Measurements from ENCODE around the gene CGB7. TPM values are rescaled to one million over a fixed set of nuclear protein-coding genes. Genes with fewer than 3 reads are reported as not detected.

CGB7 gene
- total and polyA plus RNA-seq, 2 of the 13 experiments (the other 11 are each of a cell fraction or from before 2014, with no cell fraction given): 0.07 TPM; not detected in 1

DNA sequence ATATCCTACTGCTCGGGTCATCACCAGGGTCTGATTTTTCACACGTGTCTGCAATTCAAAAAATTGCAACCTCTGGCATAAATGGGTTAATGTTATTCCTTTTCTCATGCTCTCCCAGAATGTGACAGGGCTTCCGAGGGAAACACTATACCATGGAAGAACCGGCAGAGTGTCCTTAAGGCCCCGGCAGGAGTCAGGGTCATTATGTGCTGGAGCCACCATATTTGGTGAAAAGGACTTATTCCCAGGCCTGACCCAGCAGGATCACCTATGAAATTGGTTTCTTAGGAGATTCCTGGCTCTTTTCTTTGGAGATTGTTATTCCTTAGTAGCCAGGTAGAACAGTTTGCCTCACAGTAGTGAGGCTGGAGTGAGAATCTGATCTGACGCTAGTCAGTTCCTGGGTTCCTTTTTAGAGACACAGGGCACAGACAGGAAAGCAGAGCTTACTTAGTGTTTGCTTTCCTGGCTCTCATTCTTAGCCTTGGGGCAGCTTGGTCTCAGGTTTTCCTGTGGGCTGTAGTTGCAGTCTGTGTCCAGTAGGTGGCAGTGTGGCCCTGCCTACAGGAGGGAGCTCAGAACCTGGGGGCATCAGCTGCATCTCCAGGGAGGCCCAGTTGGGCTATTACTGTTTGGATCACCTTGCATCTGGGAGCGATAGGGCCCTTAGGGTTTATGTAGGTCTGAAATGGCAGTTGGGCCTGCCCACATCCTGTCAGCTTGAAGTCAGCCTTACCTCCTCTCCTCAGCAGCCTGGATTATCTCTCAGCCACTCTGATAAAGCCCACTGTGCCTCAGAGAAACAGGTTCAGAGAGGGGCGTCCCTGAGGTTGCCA is 40.1 kb upstream of the CGB7 start (continued):
- TF ChIP-seq SOX6 (IDR thresholded peaks at IDR 0.05): no peak
- TF ChIP-seq SOX6 (CRISPR knock-in tag; IDR thresholded peaks at IDR 0.05): no peak
- TF ChIP-seq, protein P1, sequence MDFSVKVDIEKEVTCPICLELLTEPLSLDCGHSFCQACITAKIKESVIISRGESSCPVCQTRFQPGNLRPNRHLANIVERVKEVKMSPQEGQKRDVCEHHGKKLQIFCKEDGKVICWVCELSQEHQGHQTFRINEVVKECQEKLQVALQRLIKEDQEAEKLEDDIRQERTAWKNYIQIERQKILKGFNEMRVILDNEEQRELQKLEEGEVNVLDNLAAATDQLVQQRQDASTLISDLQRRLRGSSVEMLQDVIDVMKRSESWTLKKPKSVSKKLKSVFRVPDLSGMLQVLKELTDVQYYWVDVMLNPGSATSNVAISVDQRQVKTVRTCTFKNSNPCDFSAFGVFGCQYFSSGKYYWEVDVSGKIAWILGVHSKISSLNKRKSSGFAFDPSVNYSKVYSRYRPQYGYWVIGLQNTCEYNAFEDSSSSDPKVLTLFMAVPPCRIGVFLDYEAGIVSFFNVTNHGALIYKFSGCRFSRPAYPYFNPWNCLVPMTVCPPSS (IDR thresholded peaks at IDR 0.05): no peak
- no peak for TF ChIP-seq ZNF382 (CRISPR knock-in tag; IDR thresholded peaks at IDR 0.05; ENCODE audit: borderline replicate concordance)
- no peak for TF ChIP-seq HDAC2 (CRISPR knock-in tag; IDR thresholded peaks at IDR 0.05)
- peak; percentile 68 for TF ChIP-seq SMC3 (IDR thresholded peaks at IDR 0.05; ENCODE audit: low read length)
- TF ChIP-seq, protein P2, sequence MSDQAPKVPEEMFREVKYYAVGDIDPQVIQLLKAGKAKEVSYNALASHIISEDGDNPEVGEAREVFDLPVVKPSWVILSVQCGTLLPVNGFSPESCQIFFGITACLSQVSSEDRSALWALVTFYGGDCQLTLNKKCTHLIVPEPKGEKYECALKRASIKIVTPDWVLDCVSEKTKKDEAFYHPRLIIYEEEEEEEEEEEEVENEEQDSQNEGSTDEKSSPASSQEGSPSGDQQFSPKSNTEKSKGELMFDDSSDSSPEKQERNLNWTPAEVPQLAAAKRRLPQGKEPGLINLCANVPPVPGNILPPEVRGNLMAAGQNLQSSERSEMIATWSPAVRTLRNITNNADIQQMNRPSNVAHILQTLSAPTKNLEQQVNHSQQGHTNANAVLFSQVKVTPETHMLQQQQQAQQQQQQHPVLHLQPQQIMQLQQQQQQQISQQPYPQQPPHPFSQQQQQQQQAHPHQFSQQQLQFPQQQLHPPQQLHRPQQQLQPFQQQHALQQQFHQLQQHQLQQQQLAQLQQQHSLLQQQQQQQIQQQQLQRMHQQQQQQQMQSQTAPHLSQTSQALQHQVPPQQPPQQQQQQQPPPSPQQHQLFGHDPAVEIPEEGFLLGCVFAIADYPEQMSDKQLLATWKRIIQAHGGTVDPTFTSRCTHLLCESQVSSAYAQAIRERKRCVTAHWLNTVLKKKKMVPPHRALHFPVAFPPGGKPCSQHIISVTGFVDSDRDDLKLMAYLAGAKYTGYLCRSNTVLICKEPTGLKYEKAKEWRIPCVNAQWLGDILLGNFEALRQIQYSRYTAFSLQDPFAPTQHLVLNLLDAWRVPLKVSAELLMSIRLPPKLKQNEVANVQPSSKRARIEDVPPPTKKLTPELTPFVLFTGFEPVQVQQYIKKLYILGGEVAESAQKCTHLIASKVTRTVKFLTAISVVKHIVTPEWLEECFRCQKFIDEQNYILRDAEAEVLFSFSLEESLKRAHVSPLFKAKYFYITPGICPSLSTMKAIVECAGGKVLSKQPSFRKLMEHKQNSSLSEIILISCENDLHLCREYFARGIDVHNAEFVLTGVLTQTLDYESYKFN (CRISPR knock-in tag; conservative IDR thresholded peaks at IDR 0.05): no peak
- TF ChIP-seq ZNF138 (CRISPR knock-in tag; IDR thresholded peaks at IDR 0.05; ENCODE audit: low read depth): no peak
- TF ChIP-seq ISL2 (CRISPR knock-in tag; IDR thresholded peaks at IDR 0.05): no peak
- TF ChIP-seq PITX1 (CRISPR knock-in tag; IDR thresholded peaks at IDR 0.05): no peak
- TF ChIP-seq ZFP90 (CRISPR knock-in tag; IDR thresholded peaks at IDR 0.05; ENCODE audit: borderline replicate concordance): 0 out of 2 replicates have a peak, but pooled peaks have one; percentile 33
- no peak for TF ChIP-seq REPIN1 (CRISPR knock-in tag; IDR thresholded peaks at IDR 0.05; ENCODE audit: borderline replicate concordance, low read depth)
- no peak for TF ChIP-seq PPARG (CRISPR knock-in tag; conservative IDR thresholded peaks at IDR 0.05)
- TF ChIP-seq ZKSCAN5 (CRISPR knock-in tag; IDR thresholded peaks at IDR 0.05): no peak
- TF ChIP-seq ZNF598 (CRISPR knock-in tag; IDR thresholded peaks at IDR 0.05; ENCODE audit: borderline replicate concordance): no peak
- no peak for TF ChIP-seq ZNF430 (CRISPR knock-in tag; IDR thresholded peaks at IDR 0.05)
- TF ChIP-seq, protein P3, sequence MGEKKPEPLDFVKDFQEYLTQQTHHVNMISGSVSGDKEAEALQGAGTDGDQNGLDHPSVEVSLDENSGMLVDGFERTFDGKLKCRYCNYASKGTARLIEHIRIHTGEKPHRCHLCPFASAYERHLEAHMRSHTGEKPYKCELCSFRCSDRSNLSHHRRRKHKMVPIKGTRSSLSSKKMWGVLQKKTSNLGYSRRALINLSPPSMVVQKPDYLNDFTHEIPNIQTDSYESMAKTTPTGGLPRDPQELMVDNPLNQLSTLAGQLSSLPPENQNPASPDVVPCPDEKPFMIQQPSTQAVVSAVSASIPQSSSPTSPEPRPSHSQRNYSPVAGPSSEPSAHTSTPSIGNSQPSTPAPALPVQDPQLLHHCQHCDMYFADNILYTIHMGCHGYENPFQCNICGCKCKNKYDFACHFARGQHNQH (CRISPR knock-in tag; IDR thresholded peaks at IDR 0.05): no peak
- TF ChIP-seq RARG (CRISPR knock-in tag; IDR thresholded peaks at IDR 0.05; ENCODE audit: low read depth): no peak
- no peak for TF ChIP-seq POGZ (CRISPR knock-in tag; IDR thresholded peaks at IDR 0.05)
- TF ChIP-seq HOXD1 (CRISPR knock-in tag; IDR thresholded peaks at IDR 0.05): no peak
- TF ChIP-seq, protein P4, sequence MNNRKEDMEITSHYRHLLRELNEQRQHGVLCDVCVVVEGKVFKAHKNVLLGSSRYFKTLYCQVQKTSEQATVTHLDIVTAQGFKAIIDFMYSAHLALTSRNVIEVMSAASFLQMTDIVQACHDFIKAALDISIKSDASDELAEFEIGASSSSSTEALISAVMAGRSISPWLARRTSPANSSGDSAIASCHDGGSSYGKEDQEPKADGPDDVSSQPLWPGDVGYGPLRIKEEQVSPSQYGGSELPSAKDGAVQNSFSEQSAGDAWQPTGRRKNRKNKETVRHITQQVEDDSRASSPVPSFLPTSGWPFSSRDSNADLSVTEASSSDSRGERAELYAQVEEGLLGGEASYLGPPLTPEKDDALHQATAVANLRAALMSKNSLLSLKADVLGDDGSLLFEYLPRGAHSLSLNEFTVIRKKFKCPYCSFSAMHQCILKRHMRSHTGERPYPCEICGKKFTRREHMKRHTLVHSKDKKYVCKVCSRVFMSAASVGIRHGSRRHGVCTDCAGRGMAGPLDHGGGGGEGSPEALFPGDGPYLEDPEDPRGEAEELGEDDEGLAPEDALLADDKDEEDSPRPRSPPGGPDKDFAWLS (CRISPR knock-in tag; IDR thresholded peaks at IDR 0.05; ENCODE audit: borderline replicate concordance): no peak
- no peak for TF ChIP-seq MTA3 (CRISPR knock-in tag; IDR thresholded peaks at IDR 0.05)
- TF ChIP-seq SAP130 (CRISPR knock-in tag; IDR thresholded peaks at IDR 0.05; ENCODE audit: low read depth): peak; percentile 45; the same call in 1 of the 2 replicates
- TF ChIP-seq ZNF292 (CRISPR knock-in tag; IDR thresholded peaks at IDR 0.05; ENCODE audit: borderline replicate concordance, low read depth): no peak
